HG02623 (cell line): ENCODE data around the gene GSPT1.

Experiments used
- ATAC-seq: cut with Tn5 transposase; IDR thresholded peaks from one replicate; pipeline ENCODE4 v1.9.1; 2021; ENCODE audit warnings: moderate library complexity; ENCODE audit not compliant: unreplicated experiment

GSPT1 gene

DNA sequence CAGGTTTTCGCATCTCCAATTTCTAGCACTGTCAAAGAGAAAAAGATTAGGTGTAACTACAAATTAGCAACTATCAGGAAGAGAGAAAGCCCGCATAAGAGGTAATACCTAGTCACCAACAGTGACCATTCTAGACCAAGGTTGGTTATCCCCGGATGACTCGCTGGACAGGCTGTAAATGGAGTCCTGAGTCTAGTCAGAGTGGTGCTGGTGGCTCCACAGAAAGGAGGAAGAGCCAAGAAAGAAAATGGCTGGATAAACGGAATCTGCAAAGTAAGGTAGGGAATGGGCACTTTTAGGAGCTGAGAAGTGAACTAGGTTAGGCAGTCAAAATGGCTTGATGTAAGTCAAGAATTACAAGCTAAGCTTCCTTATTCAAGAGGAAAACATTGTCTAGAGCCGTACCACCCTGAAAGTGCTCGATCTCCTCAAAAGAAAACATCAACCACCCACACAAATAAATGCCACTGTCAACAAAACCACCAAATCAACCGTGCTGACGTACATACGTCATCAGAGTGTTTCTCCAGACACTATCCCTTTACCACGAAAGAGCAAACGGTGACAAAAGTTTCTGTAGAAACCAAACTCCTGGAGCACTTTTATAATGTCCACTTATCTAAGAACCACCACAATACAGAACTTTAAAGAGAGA is 2.2 kb downstream of the GSPT1 start:
- no peak for ATAC-seq

DNA sequence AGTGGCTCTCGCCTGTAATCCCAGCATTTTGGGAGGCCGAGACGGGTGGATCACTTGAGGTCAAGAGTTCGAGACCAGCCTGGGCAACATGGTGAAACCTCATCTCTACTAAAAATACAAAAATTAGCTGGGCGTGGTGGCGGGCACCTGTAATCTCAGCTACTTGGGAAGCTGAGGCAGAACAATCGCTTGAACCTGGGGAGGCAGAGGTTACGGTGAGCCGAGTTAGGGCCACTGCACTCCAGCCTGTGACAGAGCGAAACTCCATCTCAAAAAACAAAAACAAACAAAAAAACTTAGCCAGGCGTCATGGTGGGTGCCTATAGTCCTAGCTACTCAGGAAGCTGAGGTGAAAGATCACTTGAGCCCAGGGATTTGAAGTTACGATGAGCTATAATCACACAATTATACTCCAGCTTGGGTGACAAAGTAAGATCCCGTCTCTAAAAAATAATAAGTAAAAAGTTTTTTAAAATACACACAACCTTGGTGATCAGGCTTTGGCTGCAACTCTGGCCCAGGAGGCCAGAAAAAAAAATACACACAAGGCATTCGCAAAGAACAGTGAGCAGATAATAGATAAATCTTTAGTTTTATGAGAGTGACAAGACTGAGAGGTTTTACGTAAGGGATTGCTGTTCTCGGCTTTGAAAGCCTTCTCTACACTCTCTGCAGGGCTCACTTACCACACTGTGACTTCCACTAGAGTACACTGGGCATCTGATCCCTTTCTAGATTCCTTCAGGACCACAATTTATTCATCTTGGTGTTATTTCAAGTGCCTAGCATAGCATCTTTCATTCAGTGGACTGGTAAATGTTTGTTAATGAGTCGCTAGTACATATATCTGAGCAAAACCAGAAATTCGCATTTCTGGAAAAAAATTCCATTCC is 5.9 kb downstream of the GSPT1 start:
- no peak for ATAC-seq

DNA sequence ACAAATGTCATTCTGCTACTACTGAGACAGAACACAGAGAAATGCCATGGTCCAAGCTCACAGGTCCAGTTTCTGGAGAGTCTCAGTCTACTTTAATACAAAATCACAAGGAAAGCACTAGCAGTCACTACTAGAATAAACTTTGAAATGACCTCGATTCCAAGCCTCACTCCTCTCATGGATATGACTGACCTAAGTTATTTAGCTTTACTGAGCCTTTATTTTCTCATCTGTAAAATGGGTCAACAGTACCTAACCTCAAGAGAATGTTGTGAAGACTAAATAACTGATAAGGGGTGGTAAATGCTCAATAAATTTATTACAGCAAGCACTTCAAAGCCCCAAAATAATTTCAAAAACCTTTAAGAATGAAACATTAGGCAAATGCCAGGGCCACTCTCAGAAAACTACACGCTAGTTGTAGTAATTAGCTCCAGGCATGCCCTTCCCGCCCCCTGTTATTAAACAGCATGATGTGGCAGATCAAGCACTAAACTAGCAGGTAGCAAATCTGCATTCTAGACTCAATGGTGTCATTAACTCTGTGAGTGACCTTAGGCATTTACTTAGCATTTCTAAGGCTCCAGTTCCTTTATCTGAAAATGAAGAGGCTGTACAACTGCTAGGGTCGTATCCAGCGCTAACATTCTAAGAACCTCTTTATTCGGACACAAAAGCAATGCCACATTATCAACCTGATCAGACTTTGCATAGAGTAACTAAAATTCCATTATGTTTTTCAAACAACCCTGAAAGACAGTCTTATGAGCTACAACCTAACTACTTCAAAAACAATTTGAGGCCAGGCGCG is 8.4 kb downstream of the GSPT1 start:
- no peak for ATAC-seq

DNA sequence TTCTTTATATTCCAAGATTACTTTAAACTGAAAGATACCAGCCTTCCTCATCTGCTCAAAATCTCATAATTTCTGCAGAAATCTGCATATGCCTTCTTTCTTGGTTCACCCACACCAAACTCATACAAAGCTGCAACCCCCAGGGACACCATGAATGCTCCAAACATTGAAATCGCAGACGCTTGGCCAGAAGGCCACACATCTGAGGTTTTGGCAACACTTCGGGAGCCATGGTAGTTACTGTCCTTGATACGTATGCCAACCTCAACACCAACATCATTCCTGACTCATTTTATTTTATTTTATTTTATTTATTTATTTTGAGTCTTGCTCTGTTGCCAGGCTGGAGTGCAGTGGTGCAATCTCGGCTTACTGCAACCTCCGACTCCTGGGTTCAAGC is 11.8 kb downstream of the GSPT1 start:
- ATAC-seq = no peak

DNA sequence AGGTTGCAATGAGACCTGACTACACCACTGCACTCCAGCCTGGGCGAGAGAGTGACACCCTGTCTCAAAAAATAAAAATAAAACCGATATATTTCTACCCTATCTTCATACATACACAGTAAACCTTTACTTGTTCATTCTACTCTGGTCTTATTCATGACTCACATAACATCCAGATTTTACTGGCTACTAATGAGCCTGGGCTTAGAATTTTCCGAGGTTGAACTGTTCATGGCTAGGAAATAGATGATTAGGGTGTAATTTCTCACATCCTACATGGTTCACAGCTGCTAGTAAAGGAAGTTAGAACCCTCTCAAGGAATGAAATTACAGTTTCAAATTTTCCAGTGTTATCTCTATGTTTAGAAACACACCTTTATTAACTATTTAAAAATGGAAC is 14.7 kb downstream of the GSPT1 start:
- no peak for ATAC-seq

DNA sequence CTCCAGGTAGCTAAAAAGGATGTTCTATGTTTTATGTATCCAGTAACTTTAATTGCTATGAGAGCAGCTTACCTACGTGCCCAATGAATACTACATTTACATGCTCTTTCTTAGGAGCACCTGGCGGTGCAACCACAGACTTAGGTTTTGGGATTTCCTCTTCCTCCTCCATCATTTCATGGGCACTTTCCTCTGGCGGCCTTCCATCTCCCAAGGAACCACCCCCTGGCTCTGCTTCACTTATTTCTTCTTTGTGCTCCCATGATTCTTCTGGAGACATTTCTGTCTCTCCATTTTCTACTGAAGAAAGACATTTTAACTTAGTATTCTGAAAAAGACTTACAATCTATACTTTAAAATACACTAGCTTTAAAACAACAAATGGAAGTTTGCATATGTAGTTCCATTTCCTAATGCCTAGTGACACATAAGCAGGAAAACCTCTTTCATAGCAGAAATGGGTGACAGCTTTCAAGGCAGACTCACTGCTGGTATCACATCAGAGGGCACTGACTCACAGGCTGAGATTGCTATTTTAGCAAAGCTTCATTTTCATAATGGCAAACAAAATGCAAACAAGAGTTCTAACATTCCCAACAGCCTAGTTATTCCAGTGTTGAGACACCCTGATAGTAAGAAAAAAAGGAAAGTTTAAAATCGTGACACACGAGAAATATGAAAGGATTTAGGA is 19.1 kb downstream of the GSPT1 start:
- ATAC-seq = no peak

DNA sequence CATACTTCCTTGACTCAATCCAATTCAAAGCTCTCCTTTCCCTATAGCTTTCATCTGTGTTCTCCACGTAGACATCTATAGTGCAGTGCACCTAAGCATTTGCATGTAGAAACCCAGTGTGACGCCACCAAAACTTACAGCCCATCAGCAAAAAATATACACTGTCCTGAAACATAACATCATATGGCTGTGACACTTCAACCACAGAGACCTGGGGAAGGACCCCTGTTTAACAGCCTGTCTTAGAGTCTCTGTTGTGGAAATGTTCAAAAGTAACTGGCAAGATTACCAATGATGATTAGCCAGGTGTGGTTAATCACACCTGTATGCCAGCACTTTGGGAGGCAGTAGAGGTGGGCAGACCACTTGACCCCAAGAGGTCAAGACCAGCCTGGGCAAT is 22.2 kb downstream of the GSPT1 start:
- ATAC-seq = no peak

DNA sequence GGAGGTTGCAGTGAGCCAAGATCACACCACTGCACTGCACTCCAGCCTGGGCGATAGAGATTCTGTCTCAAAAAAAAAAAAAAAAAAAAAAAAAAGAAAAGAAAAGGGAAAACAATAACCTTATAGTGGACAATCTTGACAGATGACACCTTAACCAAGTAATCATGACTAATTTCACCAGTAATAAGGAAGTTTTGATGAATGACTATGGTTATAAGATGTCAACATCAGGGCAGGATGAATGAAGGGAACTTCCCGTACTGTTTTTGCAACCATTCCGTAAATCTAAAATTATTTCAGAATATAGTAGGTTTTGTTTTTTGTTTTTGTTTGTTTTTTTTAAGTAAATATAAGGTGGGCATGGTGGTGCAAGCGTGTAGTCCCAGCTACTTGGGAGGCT is 23.0 kb downstream of the GSPT1 start:
- no peak for ATAC-seq

DNA sequence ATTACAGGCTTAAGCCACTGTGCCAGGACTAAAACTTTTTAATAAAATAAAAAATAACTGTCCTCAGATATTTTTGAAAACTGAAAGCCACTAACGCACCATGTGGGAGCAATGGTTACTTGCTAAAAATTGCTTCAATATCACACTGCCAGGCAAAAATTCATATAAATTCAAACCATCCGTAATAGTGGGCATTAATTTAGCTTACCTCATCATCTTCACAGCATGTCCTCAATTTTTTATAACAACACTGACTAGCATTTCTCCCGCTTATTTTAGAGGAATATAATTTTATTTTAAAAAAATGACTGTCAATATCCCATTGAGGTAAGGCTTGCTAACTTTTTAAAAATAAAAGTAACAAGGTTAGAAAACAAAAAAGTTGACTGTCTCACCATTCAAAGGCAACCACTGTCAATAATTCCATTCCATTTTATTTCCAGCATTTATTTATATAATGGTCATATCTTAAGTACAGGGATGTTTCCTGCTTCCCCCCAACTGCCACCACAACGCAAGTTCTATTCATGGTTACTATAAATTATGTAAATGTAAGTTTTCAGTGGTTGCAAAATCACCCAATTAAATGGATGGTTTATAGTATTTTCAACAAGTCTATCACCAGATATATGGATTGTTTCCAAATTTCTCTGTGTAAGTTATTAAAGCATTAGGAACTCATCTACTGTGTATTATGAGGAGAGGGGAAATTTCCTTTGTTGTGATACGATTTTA is 25.4 kb downstream of the GSPT1 start:
- ATAC-seq = no peak

DNA sequence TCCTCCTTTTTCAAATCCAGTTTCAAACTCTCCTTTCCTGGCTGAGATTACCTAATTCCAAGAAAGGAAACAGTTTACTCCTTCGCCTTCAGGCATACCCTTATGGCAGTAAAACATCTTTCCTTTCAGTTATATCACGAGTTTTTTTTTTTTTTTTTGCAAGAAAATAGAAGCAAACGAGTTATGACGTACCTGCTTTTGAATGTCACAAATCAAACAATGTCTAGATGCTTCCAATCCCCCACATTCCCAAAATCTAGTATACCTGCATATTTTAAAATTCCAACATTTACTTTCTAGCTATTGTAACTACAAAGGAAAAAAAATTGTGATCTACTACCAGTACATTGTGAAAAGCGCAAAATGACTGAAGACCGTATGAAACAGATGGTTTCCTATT is 28.9 kb downstream of the GSPT1 start:
- no peak for ATAC-seq

DNA sequence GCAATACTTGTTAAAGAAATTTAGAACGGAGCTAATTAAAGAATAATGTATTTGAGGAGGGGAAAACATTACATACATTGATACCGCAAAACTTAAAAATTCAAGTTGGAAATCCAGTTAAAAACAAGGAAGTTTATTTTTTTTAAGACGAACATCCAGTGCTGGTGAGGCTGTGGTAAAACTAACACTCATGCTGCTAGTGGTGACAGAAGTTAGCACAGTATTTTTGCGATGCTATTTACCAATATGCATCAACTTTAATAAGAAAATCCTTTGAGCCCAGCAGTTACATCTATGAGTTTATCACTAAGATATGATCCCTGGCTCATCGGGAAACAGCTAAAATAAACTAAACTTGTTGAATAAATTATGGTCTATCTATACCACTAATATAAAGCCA is 31.7 kb downstream of the GSPT1 start:
- ATAC-seq = no peak

DNA sequence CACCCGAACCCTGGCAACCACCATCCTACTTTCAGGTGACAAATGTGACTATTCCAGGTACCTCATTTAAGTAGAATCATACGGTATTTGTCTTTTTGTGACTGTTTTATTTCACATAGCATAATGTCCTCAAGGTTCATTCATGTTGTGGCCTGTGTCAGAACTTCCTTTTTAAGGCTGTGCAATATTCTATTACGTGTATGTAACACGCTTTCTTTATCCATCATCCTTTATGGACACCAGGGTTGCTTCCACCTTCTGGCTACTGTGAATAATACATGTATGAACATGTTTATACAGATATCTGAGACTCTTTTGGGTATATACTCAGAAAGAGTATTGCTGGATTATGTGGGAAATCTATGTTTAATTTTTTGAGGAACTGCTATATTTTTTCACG is 35.7 kb downstream of the GSPT1 start:
- ATAC-seq = no peak

DNA sequence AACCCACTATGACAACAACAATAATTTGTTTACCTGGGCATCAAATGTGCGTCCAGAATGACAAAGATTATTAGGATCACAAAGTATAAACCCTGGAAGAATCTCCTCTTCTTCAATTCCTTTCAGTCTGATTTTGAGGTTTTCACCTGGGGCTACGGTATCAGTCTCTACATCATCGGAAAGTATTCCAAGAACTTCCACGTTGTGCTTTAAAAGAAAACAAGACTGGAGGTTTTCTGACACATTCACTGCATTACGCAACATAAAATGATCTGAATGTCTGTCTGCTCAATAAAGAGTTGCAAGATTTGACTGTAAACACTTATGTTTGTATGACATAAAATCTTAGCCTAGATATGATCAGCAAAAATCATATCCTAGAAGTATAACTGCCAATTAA is 38.4 kb downstream of the GSPT1 start:
- ATAC-seq = no peak

DNA sequence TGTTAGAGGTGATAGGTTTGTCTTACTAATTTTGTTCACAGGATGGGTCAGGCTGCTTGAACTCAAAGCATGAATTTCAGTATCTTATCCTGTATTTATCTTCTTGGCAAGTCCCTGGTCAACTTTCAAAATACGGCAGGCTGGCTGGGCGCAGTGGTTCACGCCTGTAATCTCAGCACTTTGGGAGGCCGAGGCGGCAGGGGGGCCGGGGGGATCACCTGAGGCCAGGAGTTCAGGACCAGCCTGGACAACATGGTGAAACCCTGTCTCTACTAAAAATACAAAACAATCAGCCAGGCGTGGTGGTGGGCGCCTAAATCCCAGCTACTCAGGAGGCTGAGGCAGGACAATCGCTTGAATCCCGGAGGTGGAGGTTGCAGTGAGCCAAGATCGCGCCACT is 39.5 kb downstream of the GSPT1 start:
- no peak for ATAC-seq

DNA sequence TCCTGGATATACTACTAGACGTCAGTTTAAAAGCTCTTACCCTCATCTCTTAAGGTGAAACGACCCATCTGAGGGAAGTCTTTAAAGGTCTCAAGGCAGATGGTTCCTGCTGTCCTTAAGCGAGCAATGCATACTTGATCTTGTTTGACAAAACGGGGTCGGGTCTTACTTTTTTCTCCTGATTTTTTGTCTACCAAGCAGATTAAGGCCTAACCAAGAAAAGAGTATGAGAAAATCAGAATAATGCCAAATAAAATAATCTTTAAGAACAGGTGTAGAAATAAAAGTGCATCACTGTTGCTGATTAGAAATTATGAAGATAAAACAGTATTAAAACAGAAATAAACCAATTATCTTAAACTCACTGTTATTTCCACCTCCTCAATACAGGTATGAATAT is 40.0 kb downstream of the GSPT1 start:
- ATAC-seq = no peak

DNA sequence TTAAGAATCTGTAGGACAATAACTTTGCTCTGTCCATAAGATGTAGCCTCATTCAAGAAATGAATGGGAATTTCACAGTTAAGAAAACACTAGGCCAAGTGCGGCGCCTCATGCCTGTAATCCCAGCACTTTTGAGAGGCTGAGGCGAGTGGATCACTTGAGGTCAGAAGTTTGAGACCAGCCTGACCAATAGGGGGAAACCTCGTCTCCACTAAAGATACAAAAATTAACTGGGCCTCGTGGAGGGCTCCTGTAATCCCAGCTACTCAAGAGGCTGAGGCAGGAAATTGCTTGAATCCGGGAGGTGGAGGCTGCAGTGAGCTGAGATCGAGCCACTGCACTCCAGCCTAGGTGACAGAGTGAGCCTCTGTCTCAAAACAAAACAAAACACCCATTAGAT is 44.6 kb downstream of the GSPT1 start:
- no peak for ATAC-seq

DNA sequence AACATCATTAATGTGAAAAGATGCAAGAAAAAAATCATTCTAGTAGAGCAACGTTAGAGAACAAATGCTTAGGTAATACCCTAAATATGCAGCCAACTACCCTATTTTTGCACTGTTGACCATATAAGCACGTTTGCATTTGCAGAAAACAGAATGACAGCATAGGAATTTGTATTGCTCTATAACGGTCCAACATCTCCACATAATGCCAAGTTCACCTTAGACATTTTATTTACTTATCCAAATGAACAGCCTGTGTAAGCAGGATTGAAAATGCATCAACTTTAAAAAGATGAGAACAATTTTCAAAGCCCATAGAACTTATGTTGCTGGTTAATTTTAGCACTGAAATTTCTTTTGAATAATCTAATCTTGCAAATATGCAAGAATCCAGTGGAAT is 45.4 kb downstream of the GSPT1 start:
- ATAC-seq = no peak

DNA sequence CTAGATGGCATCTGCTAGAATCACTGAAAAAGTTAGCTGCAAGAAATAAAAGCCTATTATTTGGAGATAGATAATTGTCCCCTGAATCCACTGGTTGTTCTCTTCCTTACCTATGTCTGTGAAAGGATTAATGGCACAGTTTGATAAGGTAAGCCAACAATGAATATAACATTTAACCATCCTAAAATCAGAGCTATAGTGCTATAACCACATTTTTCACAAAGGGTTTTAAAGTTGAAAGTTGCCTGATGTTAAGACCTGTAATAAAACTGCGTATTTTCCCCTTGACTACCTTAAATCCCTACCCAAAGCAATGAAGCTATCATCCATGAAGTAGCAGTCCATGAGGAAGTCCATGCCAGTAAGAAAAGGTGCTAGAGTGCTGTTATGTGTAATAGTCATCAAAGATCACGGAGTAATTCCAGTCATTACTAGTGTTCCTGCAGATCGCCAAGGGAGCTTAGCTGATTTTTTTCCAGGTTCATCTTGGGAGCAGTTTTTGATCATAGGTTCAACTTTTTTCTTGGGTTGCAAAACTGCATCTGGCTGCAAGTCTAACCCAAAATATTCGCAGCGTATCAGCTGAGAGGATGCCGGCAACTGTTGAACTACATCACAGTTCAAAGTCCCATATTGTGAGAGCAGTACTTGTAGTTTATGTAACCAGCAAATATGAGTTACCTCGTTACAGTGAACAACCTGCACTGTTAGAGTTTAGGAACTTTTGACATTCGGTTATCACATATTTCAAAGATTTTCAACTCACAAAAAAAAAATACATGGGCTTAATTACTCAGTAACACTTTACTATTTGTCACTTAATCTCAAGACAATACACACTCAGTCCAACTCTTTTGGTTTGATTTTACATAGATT is 46.2 kb downstream of the GSPT1 start:
- no peak for ATAC-seq

DNA sequence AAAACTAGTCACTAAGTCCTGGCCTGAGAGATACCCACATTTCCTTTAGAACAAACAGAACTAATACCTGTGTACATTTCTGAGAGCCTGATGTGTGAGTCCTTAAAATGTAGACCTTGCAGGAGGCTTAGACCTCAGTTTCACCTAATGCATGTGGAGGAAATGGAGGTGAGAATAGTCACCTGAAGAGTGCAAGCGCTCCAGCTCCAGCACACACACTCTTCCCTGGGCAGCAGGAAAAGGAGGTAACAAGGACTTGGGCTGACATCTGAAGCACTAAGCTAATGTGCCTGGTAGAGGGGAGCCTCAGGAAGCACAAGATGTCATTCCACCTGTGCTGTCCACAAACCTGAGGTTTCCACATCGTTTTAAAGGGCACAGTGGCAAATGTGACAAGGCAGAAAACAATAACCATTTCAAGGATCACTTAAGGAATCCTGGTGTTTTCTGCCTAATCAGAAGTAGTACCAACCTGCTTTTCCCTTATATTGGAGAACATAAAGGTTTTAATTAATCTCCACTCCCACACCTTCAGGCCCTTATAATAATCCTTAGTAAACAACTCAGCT is 47.3 kb downstream of the GSPT1 start:
- ATAC-seq = no peak
